HL-60 (cell line): ENCODE results near the gene PACSIN1.

Experiments used
- DNase-seq, 2 experiments: peaks; one replicate each; pipeline ENCODE4 v3.0.0-alpha.2; 2010 to 2020; ENCODE audit warnings: low read depth in 1 of 2, low spot score in 1 of 2
- H3K27ac ChIP-seq: fragments of 250-450 bp; sonication (Bioruptor Pico); replicated peaks from 2 replicates; pipeline ENCODE4 v1.5.1; 2020; ENCODE audit warnings: mild to moderate bottlenecking, moderate library complexity
- H3K27me3 ChIP-seq: fragments of 250-450 bp; sonication (Bioruptor Pico); 2 replicates; pipeline ENCODE4 v1.5.1; 2021; ENCODE audit warnings: mild to moderate bottlenecking, moderate library complexity; ENCODE audit not compliant: insufficient read depth, poor library complexity, severe bottlenecking
- H3K4me3 ChIP-seq: replicated peaks from 2 replicates; pipeline ENCODE4 v1.5.1; 2011; ENCODE audit warnings: mild to moderate bottlenecking, control low read depth, low read length; ENCODE audit not compliant: insufficient read depth
- GABPA ChIP-seq: IDR thresholded peaks from 2 replicates; pipeline ENCODE4 v1.6.1; 2012; ENCODE audit warnings: low read depth
- POLR2AphosphoS5 ChIP-seq: IDR thresholded peaks from 2 replicates; pipeline ENCODE4 v1.6.1; 2012; ENCODE audit warnings: low read depth
- SPI1 ChIP-seq: IDR thresholded peaks from 2 replicates; pipeline ENCODE4 v1.6.1; 2012; ENCODE audit warnings: low read depth, mild to moderate bottlenecking, borderline replicate concordance
- TF ChIP-seq, protein P1 (sequence below): IDR thresholded peaks from 2 replicates; pipeline ENCODE4 v1.6.1; 2012; ENCODE audit warnings: low read depth; ENCODE audit not compliant: insufficient replicate concordance
- TF ChIP-seq, protein P2 (sequence below): IDR thresholded peaks from one replicate; pipeline ENCODE4 v1.5.1; 2011; ENCODE audit warnings: low read length, control low read depth, inconsistent platforms; ENCODE audit not compliant: insufficient read depth

Gene PACSIN1

DNA sequence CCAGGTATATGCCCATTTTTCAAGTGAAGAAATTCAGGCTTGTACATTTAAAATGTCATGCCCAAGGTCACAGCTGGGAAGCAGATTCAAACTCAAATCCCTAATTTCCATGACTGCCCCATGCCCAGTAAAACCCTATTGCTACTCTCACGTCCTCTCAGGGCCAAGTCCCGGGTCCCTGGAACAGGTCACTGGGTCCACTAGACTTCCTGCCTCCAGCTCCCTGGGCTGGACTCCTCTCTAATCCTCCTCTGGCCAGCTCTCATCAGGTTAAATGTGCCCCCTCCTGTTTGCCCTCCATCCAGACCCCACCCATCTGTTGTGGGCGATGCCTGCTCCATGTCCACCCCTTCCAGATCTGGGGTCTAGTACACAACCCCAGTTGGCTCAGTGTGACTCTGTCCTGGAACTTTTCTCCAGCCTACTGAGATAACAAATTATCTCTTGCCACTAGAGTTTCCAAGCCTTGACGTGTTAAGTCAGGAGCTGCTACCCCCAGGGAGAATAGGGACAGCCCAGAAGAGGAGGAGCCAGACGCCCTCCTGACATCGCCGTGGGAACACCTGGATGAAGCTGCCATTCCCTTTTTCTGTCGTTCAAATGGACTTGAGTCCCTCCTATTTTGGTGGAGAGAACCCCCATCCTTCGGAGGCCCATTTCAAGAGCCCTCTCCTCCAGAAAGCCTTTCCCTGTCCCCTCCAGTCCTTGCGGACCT lies 93.9 kb downstream of the PACSIN1 start:
- no peak overlapping the region for H3K27ac ChIP-seq
- H3K27me3 ChIP-seq, result no peaks in the 10 kb centered on the region
- DNase-seq, result no peak
- TF ChIP-seq SPI1 (no peak), POLR2AphosphoS5 (no peak), GABPA (no peak)
- TF ChIP-seq, protein P1, sequence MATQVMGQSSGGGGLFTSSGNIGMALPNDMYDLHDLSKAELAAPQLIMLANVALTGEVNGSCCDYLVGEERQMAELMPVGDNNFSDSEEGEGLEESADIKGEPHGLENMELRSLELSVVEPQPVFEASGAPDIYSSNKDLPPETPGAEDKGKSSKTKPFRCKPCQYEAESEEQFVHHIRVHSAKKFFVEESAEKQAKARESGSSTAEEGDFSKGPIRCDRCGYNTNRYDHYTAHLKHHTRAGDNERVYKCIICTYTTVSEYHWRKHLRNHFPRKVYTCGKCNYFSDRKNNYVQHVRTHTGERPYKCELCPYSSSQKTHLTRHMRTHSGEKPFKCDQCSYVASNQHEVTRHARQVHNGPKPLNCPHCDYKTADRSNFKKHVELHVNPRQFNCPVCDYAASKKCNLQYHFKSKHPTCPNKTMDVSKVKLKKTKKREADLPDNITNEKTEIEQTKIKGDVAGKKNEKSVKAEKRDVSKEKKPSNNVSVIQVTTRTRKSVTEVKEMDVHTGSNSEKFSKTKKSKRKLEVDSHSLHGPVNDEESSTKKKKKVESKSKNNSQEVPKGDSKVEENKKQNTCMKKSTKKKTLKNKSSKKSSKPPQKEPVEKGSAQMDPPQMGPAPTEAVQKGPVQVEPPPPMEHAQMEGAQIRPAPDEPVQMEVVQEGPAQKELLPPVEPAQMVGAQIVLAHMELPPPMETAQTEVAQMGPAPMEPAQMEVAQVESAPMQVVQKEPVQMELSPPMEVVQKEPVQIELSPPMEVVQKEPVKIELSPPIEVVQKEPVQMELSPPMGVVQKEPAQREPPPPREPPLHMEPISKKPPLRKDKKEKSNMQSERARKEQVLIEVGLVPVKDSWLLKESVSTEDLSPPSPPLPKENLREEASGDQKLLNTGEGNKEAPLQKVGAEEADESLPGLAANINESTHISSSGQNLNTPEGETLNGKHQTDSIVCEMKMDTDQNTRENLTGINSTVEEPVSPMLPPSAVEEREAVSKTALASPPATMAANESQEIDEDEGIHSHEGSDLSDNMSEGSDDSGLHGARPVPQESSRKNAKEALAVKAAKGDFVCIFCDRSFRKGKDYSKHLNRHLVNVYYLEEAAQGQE, result no peak
- no peak overlapping the region for H3K4me3 ChIP-seq

DNA sequence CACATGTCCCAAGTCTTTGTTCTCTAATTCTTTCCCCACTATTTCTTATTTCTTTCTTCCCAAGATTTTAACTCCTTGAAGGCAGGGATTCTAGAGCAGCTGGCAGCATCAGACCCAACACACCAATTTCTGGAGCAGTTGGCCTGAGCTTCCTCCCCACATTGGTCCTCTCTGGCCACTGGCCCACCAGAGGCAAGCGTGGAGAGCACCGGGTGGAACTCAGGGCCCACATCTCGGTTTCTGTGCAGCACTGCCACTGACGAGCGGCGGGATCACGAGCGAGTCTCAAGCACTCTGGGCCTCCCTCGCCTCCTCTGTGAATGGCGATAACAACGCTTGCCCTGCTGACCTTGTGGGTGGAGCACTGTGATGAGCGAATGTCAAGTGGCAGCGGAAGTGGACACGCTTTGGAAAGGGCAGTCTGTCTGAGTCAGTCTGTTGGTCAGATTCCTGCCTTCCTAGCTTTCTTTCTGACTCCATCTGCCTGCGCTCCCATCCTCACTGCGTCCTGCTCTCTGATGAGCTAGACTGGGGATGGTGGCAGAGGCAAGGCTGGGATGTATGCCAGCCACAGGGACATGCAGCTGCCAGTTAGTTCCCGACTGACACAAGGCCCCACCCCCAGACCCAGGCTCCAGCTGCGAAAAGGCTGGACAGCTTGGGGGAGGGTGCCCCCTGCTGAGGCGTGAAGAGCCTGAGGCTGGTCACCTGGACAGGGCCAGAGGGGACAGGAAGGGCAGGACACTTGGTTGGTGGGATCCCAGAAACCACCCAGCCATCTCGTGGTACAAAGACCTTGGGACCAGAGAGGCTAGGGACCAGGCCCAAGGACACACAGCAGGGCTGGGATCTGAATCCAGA lies 94.7 kb downstream of the PACSIN1 start:
- no peak for DNase-seq
- no peak overlapping the region for H3K4me3 ChIP-seq
- H3K27me3 ChIP-seq, result no peaks in the 10 kb centered on the region
- no peak overlapping the region for H3K27ac ChIP-seq
- TF ChIP-seq, protein P1, result no peak
- TF ChIP-seq POLR2AphosphoS5, result no peak
- no peak for TF ChIP-seq SPI1
- no peak for TF ChIP-seq GABPA
- TF ChIP-seq, protein P2, sequence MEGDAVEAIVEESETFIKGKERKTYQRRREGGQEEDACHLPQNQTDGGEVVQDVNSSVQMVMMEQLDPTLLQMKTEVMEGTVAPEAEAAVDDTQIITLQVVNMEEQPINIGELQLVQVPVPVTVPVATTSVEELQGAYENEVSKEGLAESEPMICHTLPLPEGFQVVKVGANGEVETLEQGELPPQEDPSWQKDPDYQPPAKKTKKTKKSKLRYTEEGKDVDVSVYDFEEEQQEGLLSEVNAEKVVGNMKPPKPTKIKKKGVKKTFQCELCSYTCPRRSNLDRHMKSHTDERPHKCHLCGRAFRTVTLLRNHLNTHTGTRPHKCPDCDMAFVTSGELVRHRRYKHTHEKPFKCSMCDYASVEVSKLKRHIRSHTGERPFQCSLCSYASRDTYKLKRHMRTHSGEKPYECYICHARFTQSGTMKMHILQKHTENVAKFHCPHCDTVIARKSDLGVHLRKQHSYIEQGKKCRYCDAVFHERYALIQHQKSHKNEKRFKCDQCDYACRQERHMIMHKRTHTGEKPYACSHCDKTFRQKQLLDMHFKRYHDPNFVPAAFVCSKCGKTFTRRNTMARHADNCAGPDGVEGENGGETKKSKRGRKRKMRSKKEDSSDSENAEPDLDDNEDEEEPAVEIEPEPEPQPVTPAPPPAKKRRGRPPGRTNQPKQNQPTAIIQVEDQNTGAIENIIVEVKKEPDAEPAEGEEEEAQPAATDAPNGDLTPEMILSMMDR, result no peak

DNA sequence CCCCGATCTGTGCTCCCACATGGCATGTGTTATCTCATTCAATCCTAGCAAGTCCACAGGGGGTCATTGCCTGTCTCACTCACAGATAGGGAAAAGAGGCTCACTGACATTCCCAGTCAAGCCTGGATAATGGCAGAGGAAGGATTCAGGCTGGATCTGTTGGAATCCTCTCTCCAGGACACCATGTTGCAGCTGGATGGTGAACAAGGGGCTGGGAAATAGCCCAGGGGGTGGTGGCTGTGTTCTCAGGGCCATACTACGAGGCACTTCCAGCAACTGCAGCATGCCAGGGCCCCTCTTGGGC lies 95.3 kb downstream of the PACSIN1 start:
- H3K27ac ChIP-seq, result no peak overlapping the region
- H3K4me3 ChIP-seq, result no peak overlapping the region
- no peak for DNase-seq

More for the DNA sequence above, 95.3 kb downstream of the PACSIN1 start:
- no peaks in the 10 kb centered on the region for H3K27me3 ChIP-seq
- TF ChIP-seq, protein P2, result no peak
- TF ChIP-seq GABPA (no peak), SPI1 (no peak), POLR2AphosphoS5 (no peak)
- TF ChIP-seq, protein P1, result no peak
